RKO (cell line): ENCODE data around the gene TMEM204.

Experiments used
- DNase-seq: peaks from one replicate; pipeline ENCODE4 v3.0.0-alpha.2; 2016; ENCODE audit warnings: low spot score

Gene TMEM204

GRCh38 chr16:1499756-1500464 is 33.6 kb upstream of the TMEM204 start:
- no peak for DNase-seq

- DNase-seq, result no peak
Measured at GRCh38 chr16:1500465-1501150, 32.9 kb upstream of the TMEM204 start.

- no peak for DNase-seq
Measured at GRCh38 chr16:1501630-1502029, 31.8 kb upstream of the TMEM204 start.

GRCh38 chr16:1502092-1503004 is 31.1 kb upstream of the TMEM204 start:
- no peak for DNase-seq

GRCh38 chr16:1503110-1503955 is 30.1 kb upstream of the TMEM204 start:
- DNase-seq, result no peak

GRCh38 chr16:1505073-1505844 is 28.2 kb upstream of the TMEM204 start:
- no peak for DNase-seq

GRCh38 chr16:1505912-1506311 is 27.6 kb upstream of the TMEM204 start:
- DNase-seq, result no peak

GRCh38 chr16:1506494-1507213 is 26.8 kb upstream of the TMEM204 start:
- no peak for DNase-seq

- DNase-seq, result no peak
Measured at GRCh38 chr16:1508494-1509187, 24.8 kb upstream of the TMEM204 start.

- DNase-seq, result no peak
Measured at GRCh38 chr16:1509307-1510221, 23.9 kb upstream of the TMEM204 start.

GRCh38 chr16:1510272-1510671 is 23.2 kb upstream of the TMEM204 start:
- no peak for DNase-seq

GRCh38 chr16:1510941-1511351 is 22.5 kb upstream of the TMEM204 start:
- DNase-seq, result no peak

- no peak for DNase-seq
Measured at GRCh38 chr16:1511662-1512569, 21.6 kb upstream of the TMEM204 start.

- no peak for DNase-seq
Measured at GRCh38 chr16:1512774-1513173, 20.7 kb upstream of the TMEM204 start.

- DNase-seq, result no peak
Measured at GRCh38 chr16:1514507-1514906, 19.0 kb upstream of the TMEM204 start.

- DNase-seq, result no peak
Measured at GRCh38 chr16:1518626-1519135, 14.8 kb upstream of the TMEM204 start.

- no peak for DNase-seq
Measured at GRCh38 chr16:1519831-1520230, 13.6 kb upstream of the TMEM204 start.
